ENCODE measurements around the gene FOXC1. TPM values are rescaled to one million over a fixed set of nuclear protein-coding genes. Genes with fewer than 3 reads are reported as not detected.

The FOXC1 gene
- total and polyA plus RNA-seq, 7 experiments from 2014 or later: not detected

DNA sequence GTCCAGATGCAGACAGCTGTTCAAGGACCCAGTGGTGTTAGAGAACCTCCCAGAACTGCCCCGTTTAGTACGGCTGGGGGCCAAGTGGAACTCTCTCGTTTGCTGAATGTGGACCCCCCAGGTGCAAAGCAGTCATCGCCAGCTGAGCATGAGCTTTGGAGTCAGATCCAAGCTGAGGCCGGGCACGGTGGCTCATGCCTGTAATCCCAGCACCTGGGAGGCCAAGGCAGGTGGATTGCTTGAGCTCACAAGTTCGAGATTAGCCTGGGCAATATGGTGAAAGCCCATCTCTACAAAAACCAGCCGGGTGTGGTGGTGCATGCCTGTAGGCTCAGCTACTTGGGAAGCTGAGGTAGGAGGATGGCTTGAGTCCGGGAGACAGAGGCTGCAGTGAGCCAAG, 29.7 kb downstream of the FOXC1 start:
- Histone ChIP-seq H3K4me1 (ENCODE audit: control insufficient read depth in 2 of 2, insufficient read depth in 2 of 2, low read length in 2 of 2) (no peaks in the 10 kb centered on the region), H3K27me3 (ENCODE audit: control insufficient read depth in 2 of 2, insufficient read depth in 2 of 2, low read length in 2 of 2) (no peaks in the 10 kb centered on the region), H3K4me3 (ENCODE audit: low read length) (no peak overlapping the region), H3K9me3 (ENCODE audit: control insufficient read depth in 2 of 3, low read length in 3 of 3) (no peaks in the 10 kb centered on the region), H3K27ac (ENCODE audit: low read depth, low read length) (no peak overlapping the region), H3K36me3 (ENCODE audit: control insufficient read depth in 2 of 3, insufficient read depth in 3 of 3, low read length in 3 of 3) (no peaks in the 10 kb centered on the region)
- peaks cover 0 to 31% (median 13%) of the 10 kb centered on the region in 5 donors for H3K36me3 Mint-ChIP-seq
- intact Hi-C loops (cut with micrococcal nuclease): no loop called here
- ATAC-seq: no peak
- H3K4me3 Mint-ChIP-seq: no peak overlapping the region
- CTCF ChIA-PET: no interaction called here
- POLR2A ChIA-PET: no interaction called here
- no peaks in the 10 kb centered on the region for H3K9me3 Mint-ChIP-seq
- no peaks in the 10 kb centered on the region for H3K4me1 Mint-ChIP-seq
- H3K27ac Mint-ChIP-seq: no peak overlapping the region
- peaks cover 0 to 9% (median 4%) of the 10 kb centered on the region in 5 donors for H3K27me3 Mint-ChIP-seq
- DNase-seq: no peak

DNA sequence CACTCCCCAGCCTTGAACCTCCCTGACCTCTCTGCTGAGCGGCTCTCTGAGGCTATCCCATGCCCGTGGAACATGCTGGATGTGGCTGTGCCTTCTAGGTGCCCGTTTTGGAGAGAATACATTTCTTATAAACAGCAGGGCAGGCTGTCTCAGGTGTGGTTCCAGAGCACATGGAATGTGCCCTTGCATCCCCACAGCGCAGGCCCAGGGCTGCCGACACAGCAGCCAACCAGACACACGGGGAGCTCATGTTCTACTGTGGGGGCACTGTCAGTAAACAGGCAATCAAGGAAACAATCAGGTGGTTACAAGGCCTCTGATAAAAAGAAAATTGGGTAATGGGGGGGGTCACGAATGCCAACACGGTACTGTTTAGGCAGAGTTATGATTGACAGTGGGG, 30.8 kb downstream of the FOXC1 start:
- intact Hi-C loops (cut with micrococcal nuclease): no loop called here
- Mint-ChIP-seq H3K4me3 (no peak overlapping the region), H3K27ac (no peak overlapping the region), H3K27me3 (no peaks in the 10 kb centered on the region), H3K4me1 (peaks cover 0 to under 1% (median 0%) of the 10 kb centered on the region in 7 donors), H3K9me3 (no peaks in the 10 kb centered on the region), H3K36me3 (peaks cover 0 to 30% (median 11%) of the 10 kb centered on the region in 5 donors)
- ATAC-seq: no peak
- H3K9me3 ChIP-seq (ENCODE audit: control insufficient read depth in 2 of 3, low read length in 3 of 3): no peaks in the 10 kb centered on the region
- H3K4me1 ChIP-seq (ENCODE audit: control insufficient read depth in 2 of 2, insufficient read depth in 2 of 2, low read length in 2 of 2): no peaks in the 10 kb centered on the region
- H3K36me3 ChIP-seq (ENCODE audit: control insufficient read depth in 2 of 3, insufficient read depth in 3 of 3, low read length in 3 of 3): no peaks in the 10 kb centered on the region
- ChIA-PET CTCF (no interaction called here), POLR2A (no interaction called here)
- H3K27ac ChIP-seq (ENCODE audit: low read depth, low read length): no peak overlapping the region
- no peak overlapping the region for H3K4me3 ChIP-seq (ENCODE audit: low read length)
- no peak for DNase-seq
- no peaks in the 10 kb centered on the region for H3K27me3 ChIP-seq (ENCODE audit: control insufficient read depth in 2 of 2, insufficient read depth in 2 of 2, low read length in 2 of 2)

DNA sequence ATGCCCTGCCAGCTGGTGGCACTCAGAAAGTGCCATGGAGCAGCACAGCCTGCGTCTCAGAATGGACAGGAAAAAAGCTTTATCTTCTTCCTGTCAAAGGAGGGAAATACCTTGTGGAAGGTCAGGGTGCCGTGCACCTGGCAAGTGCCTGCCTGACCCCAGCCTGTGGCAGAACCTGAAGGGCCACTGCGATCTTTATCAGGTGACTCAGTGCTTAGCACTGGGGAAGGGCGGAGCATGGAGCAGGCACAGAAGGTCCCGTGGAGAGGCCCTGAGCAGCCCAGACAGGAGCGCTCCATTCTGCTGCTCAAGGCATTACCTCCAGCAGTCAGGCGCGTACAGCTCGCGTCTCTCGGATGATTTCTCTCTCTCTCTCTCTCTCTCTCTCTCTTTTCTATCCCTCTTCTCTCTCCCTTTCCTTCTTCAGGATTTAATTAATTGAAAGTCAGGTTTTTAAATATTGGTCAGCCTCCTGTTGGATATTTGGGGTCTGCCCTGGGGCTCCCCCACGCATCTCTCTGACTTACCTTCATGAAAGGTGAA, 31.7 kb downstream of the FOXC1 start:
- Mint-ChIP-seq H3K9me3 (peaks cover 0 to 1% (median 0%) of the 10 kb centered on the region in 11 donors), H3K27me3 (no peaks in the 10 kb centered on the region), H3K4me3 (no peak overlapping the region), H3K27ac (no peak overlapping the region), H3K4me1 (peaks cover 0 to 10% (median 0%) of the 10 kb centered on the region in 7 donors), H3K36me3 (peaks cover 0 to 24% (median 4%) of the 10 kb centered on the region in 5 donors)
- intact Hi-C loops (cut with micrococcal nuclease): no loop called here
- no peaks in the 10 kb centered on the region for H3K27me3 ChIP-seq (ENCODE audit: control insufficient read depth in 2 of 2, insufficient read depth in 2 of 2, low read length in 2 of 2)
- no peak overlapping the region for H3K27ac ChIP-seq (ENCODE audit: low read depth, low read length)
- ChIA-PET CTCF (no interaction called here), POLR2A (no interaction called here)
- H3K4me1 ChIP-seq (ENCODE audit: control insufficient read depth in 2 of 2, insufficient read depth in 2 of 2, low read length in 2 of 2): no peaks in the 10 kb centered on the region
- H3K4me3 ChIP-seq (ENCODE audit: low read length): no peak overlapping the region
- H3K9me3 ChIP-seq (ENCODE audit: control insufficient read depth in 2 of 3, low read length in 3 of 3): no peaks in the 10 kb centered on the region
- H3K36me3 ChIP-seq (ENCODE audit: control insufficient read depth in 2 of 3, insufficient read depth in 3 of 3, low read length in 3 of 3): no peaks in the 10 kb centered on the region
- DNase-seq (no peak), ATAC-seq (no peak)

DNA sequence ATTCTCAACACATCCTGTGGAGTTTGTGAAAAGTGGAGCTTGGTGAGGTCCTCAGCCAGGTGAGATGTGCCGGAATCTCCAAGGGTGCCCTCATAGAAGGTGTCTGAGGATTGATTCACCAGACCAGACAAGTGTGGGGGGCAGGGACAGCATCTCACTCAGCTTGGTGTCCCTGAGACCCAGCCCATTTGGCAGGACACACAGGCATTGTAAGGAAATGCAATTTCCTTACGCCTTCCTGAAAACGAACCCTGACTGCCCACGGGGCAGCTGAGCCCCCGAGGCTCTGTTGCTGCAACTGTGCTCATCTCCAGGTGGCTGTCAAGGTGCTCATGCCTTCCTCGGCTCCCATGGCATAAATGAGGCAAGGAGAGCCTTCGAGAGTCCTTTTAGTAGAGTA, 33.4 kb downstream of the FOXC1 start:
- Histone ChIP-seq H3K4me3 (ENCODE audit: low read length) (no peak overlapping the region), H3K27ac (ENCODE audit: low read depth, low read length) (no peak overlapping the region), H3K27me3 (ENCODE audit: control insufficient read depth in 2 of 2, insufficient read depth in 2 of 2, low read length in 2 of 2) (no peaks in the 10 kb centered on the region), H3K4me1 (ENCODE audit: control insufficient read depth in 2 of 2, insufficient read depth in 2 of 2, low read length in 2 of 2) (no peaks in the 10 kb centered on the region), H3K36me3 (ENCODE audit: control insufficient read depth in 2 of 3, insufficient read depth in 3 of 3, low read length in 3 of 3) (no peaks in the 10 kb centered on the region), H3K9me3 (ENCODE audit: control insufficient read depth in 2 of 3, low read length in 3 of 3) (no peaks in the 10 kb centered on the region)
- H3K9me3 Mint-ChIP-seq: peaks cover 0 to 1% (median 0%) of the 10 kb centered on the region in 11 donors
- DNase-seq (no peak), ATAC-seq (no peak)
- no peaks in the 10 kb centered on the region for H3K27me3 Mint-ChIP-seq
- H3K27ac Mint-ChIP-seq: no peak overlapping the region
- intact Hi-C loops (cut with micrococcal nuclease): no loop called here
- H3K36me3 Mint-ChIP-seq: peaks cover 0 to 24% (median 3%) of the 10 kb centered on the region in 5 donors
- peaks cover 0 to 10% (median 0%) of the 10 kb centered on the region in 7 donors for H3K4me1 Mint-ChIP-seq
- ChIA-PET POLR2A (no interaction called here), CTCF (no interaction called here)
- H3K4me3 Mint-ChIP-seq: no peak overlapping the region

DNA sequence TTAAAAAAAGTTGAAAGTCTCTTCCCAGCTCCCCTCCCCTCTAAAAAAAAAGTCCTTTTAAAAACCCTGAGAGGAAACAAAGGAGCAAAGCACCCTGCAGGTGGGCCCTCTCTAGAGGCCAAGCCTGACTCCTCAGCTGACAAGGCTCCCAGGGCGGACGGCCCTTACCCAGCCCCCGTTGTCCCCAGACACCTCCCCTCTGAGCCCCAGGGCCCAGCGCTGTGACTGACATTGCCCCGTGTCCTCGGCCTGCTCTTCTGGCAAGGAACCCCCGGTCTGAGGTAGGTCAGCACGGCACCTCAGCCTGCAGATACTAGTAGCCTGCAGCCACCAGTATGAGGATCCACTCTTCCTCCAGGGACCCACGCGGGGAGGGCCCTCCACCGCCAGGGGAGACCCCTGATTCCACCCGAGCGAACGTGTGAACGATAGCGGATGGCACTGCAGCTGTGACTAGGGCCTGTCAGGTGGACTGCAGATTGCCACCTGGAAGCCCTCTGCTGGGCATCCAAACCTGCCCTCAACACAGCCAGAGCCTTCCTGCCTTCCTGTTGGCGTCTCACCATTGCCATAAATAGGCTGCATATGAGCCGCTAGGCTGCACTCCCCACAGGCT, 34.2 kb downstream of the FOXC1 start:
- H3K27me3 ChIP-seq (ENCODE audit: control insufficient read depth in 2 of 2, insufficient read depth in 2 of 2, low read length in 2 of 2): no peaks in the 10 kb centered on the region
- H3K4me1 ChIP-seq (ENCODE audit: control insufficient read depth in 2 of 2, insufficient read depth in 2 of 2, low read length in 2 of 2): no peaks in the 10 kb centered on the region
- no peak overlapping the region for H3K4me3 ChIP-seq (ENCODE audit: low read length)
- Mint-ChIP-seq H3K27ac (no peak overlapping the region), H3K9me3 (peaks cover 0 to 1% (median 0%) of the 10 kb centered on the region in 11 donors), H3K4me3 (no peak overlapping the region), H3K36me3 (peaks cover 0 to 23% (median 3%) of the 10 kb centered on the region in 5 donors), H3K27me3 (no peaks in the 10 kb centered on the region), H3K4me1 (peaks cover 0 to 10% (median 0%) of the 10 kb centered on the region in 7 donors)
- POLR2A ChIA-PET: no interaction called here
- H3K27ac ChIP-seq (ENCODE audit: low read depth, low read length): no peak overlapping the region
- no peaks in the 10 kb centered on the region for H3K36me3 ChIP-seq (ENCODE audit: control insufficient read depth in 2 of 3, insufficient read depth in 3 of 3, low read length in 3 of 3)
- intact Hi-C loops (cut with micrococcal nuclease): no loop called here
- CTCF ChIA-PET: no interaction called here
- DNase-seq (no peak), ATAC-seq (no peak)
- H3K9me3 ChIP-seq (ENCODE audit: control insufficient read depth in 2 of 3, low read length in 3 of 3): no peaks in the 10 kb centered on the region

DNA sequence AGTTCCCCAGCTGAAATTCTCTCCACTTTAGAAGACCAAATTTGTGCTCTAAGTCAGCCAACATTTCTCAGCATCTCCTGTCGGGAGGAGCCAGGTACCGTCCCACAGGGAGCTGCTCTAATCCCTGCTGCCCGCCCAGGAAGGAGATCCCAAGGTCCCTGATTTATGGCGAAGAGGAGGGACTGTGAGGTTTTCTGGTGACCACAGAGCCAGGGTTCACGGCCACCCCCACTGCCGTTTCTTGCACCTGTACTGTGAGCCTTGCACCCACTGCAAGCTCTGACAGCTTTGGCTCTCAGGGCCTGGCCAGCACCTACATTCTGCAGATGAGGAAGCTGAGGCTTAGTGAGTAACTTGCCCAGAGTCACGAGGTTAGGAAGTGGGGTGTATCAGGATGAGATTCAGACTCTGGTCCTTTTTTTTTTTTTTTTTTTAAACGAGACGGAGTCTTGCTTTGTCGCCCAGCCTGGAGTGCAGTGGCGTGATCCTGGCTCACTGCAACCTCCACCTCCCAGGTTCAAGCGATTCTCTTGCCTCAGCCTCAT, 34.9 kb downstream of the FOXC1 start:
- Mint-ChIP-seq H3K36me3 (peaks cover 0 to 21% (median 3%) of the 10 kb centered on the region in 5 donors), H3K27ac (no peak overlapping the region), H3K4me1 (peaks cover 0 to 10% (median 0%) of the 10 kb centered on the region in 7 donors), H3K4me3 (no peak overlapping the region), H3K9me3 (peaks cover 0 to 1% (median 0%) of the 10 kb centered on the region in 11 donors), H3K27me3 (no peaks in the 10 kb centered on the region)
- Histone ChIP-seq H3K4me1 (ENCODE audit: control insufficient read depth in 2 of 2, insufficient read depth in 2 of 2, low read length in 2 of 2) (no peaks in the 10 kb centered on the region), H3K27ac (ENCODE audit: low read depth, low read length) (no peak overlapping the region), H3K4me3 (ENCODE audit: low read length) (no peak overlapping the region), H3K36me3 (ENCODE audit: control insufficient read depth in 2 of 3, insufficient read depth in 3 of 3, low read length in 3 of 3) (no peaks in the 10 kb centered on the region), H3K27me3 (ENCODE audit: control insufficient read depth in 2 of 2, insufficient read depth in 2 of 2, low read length in 2 of 2) (no peaks in the 10 kb centered on the region), H3K9me3 (ENCODE audit: control insufficient read depth in 2 of 3, low read length in 3 of 3) (no peaks in the 10 kb centered on the region)
- ATAC-seq (no peak), DNase-seq (no peak)
- intact Hi-C loops (cut with micrococcal nuclease): no loop called here
- POLR2A ChIA-PET: no interaction called here
- CTCF ChIA-PET: interaction anchor here (0.6 kb wide), 1 partner anchor 143 kb away, joined by 4 read pairs; no protein-coding TSS in a partner anchor
